A549 (cell line): ENCODE results near the gene HRH3. TPM values are rescaled to one million over a fixed set of nuclear protein-coding genes. Genes with fewer than 3 reads are reported as not detected.

Experiments used
- ATAC-seq, 2 experiments: fragments of 200-7000 bp in 1 of 2; fragments of >200 bp in 1 of 2; cut with Nextera tagmentation in 1 of 2; cut with Tn5 transposase in 1 of 2; 3 replicates each; pipeline versions ENCODE4 v1.8.0 to v1.9.1; 2018 to 2020; ENCODE audit warnings: mild to moderate bottlenecking in 1 of 2, moderate library complexity in 1 of 2
- CTCF ChIA-PET: fragments of 300-600 bp; sonication (Branson Sonifier 250); formaldehyde crosslinking; extraction: SDS; loops from one replicate; lab custom pipeline; 2021; ENCODE audit warnings: antibody characterized with exemption, inconsistent platforms; lab: Yijun Ruan, JAX
- POLR2A ChIA-PET: fragments of 350-600 bp; formaldehyde crosslinking; extraction: SDS; loops from one replicate; lab custom pipeline; 2021; ENCODE audit warnings: antibody characterized with exemption, inconsistent platforms; lab: Yijun Ruan, JAX
- DNase-seq, 2 experiments: peaks; one replicate each; pipeline versions ENCODE4 v3.0.0 to v3.0.0-alpha.2; 2011 to 2016; ENCODE audit warnings: low read depth in 1 of 2, low spot score in 1 of 2
- FAIRE-seq: peaks from 2 replicates; lab custom pipeline; 2011; peaks lifted over from hg19 to GRCh38; lab: Jason Lieb, UNC
- H3K27ac ChIP-seq, 2 experiments: fragments of >200 bp; sonication (Bioruptor Twin); formaldehyde crosslinking; 3 replicates each; pipeline ENCODE4 v1.5.1; 2016 to 2017
- H3K4me1 ChIP-seq: fragments of >200 bp; sonication (Bioruptor Twin); formaldehyde crosslinking; 3 replicates; pipeline ENCODE4 v1.6.1; 2016
- H3K4me2 ChIP-seq: fragments of >200 bp; sonication (Bioruptor Twin); formaldehyde crosslinking; 3 replicates; pipeline ENCODE4 v1.6.1; 2016
- H3K4me3 ChIP-seq: fragments of >200 bp; sonication (Bioruptor Twin); formaldehyde crosslinking; 3 replicates; pipeline ENCODE4 v1.5.1; 2016
- H3K9me3 ChIP-seq: fragments of >200 bp; sonication (Bioruptor Twin); formaldehyde crosslinking; 3 replicates; pipeline ENCODE4 v1.6.1; 2016
- BHLHE40 ChIP-seq: IDR thresholded peaks from 2 replicates; pipeline ENCODE4 v1.6.1; 2012; ENCODE audit warnings: low read depth, low read length, inconsistent platforms
- CBX2 ChIP-seq: fragments of 200-600 bp; sonication (generic); IDR thresholded peaks from 2 replicates; pipeline ENCODE4 v1.6.1; 2016; ENCODE audit warnings: low read depth, mild to moderate bottlenecking, borderline replicate concordance
- CBX8 ChIP-seq: fragments of 200-600 bp; sonication (generic); IDR thresholded peaks from 2 replicates; pipeline ENCODE4 v1.6.1; 2016
- EHF ChIP-seq: fragments of 250-450 bp; sonication (Bioruptor Pico); IDR thresholded peaks from 2 replicates; pipeline ENCODE4 v1.5.0; 2020; ENCODE audit warnings: mild to moderate bottlenecking
- EHMT2 ChIP-seq: fragments of 200-600 bp; sonication (generic); IDR thresholded peaks from 2 replicates; pipeline ENCODE4 v1.6.1; 2016; ENCODE audit warnings: antibody characterized with exemption, low read depth, mild to moderate bottlenecking, moderate library complexity
- FOSB ChIP-seq: fragments of 250-450 bp; sonication (Bioruptor Pico); IDR thresholded peaks from 2 replicates; pipeline ENCODE4 v1.5.0; 2020; ENCODE audit warnings: mild to moderate bottlenecking, moderate library complexity
- GATA3 ChIP-seq: IDR thresholded peaks from 2 replicates; pipeline ENCODE4 v1.6.1; 2012; ENCODE audit warnings: borderline replicate concordance
- HDAC2 ChIP-seq: fragments of 200-600 bp; sonication (generic); IDR thresholded peaks from 2 replicates; pipeline ENCODE4 v1.6.1; 2016
- HEYL ChIP-seq: fragments of 250-450 bp; sonication (Bioruptor Pico); IDR thresholded peaks from 2 replicates; pipeline ENCODE4 v1.8.0; 2021; ENCODE audit warnings: mild to moderate bottlenecking, moderate library complexity
- HOXA7 ChIP-seq: fragments of 250-450 bp; sonication (Bioruptor Pico); IDR thresholded peaks from 2 replicates; pipeline ENCODE4 v1.5.0; 2020; ENCODE audit warnings: mild to moderate bottlenecking, moderate library complexity
- KDM1A ChIP-seq: fragments of 200-600 bp; sonication (generic); IDR thresholded peaks from 2 replicates; pipeline ENCODE4 v1.6.1; 2016; ENCODE audit warnings: low read depth, mild to moderate bottlenecking
- KDM5A ChIP-seq: fragments of 200-600 bp; sonication (generic); IDR thresholded peaks from 2 replicates; pipeline ENCODE4 v1.6.1; 2016; ENCODE audit warnings: antibody characterized with exemption, mild to moderate bottlenecking
- POLR2A ChIP-seq: IDR thresholded peaks from 2 replicates; pipeline ENCODE4 v1.6.1; 2012; ENCODE audit warnings: mild to moderate bottlenecking, low read length
- POLR2AphosphoS2 ChIP-seq: conservative IDR thresholded peaks from 2 replicates; pipeline ENCODE4 v1.6.1; 2012; ENCODE audit warnings: low read length, improper control_type of control experiment, inconsistent platforms
- RAD21 ChIP-seq, 2 experiments: fragments of >200 bp in 1 of 2; sonication (Bioruptor Twin) in 1 of 2; formaldehyde crosslinking in 1 of 2; IDR thresholded peaks in 1 of 2; conservative IDR thresholded peaks in 1 of 2; 2 replicates in 1 of 2; 3 replicates in 1 of 2; pipeline ENCODE4 v1.6.1; 2012 to 2018; ENCODE audit warnings: inconsistent platforms in 1 of 2
- RFX5 ChIP-seq: fragments of 450-650 bp; IDR thresholded peaks from 2 replicates; pipeline ENCODE4 v1.7.1; 2014; ENCODE audit warnings: antibody characterized with exemption, mild to moderate bottlenecking, moderate library complexity
- SREBF2 ChIP-seq: fragments of 450-650 bp; IDR thresholded peaks from 2 replicates; pipeline ENCODE4 v1.6.1; 2014; ENCODE audit warnings: mild to moderate bottlenecking, moderate library complexity
- TFCP2L1 ChIP-seq: fragments of 250-450 bp; sonication (Bioruptor Pico); IDR thresholded peaks from 2 replicates; pipeline ENCODE4 v1.5.0; 2021; ENCODE audit warnings: mild to moderate bottlenecking
- ZFP36 ChIP-seq: fragments of 450-650 bp; IDR thresholded peaks from 2 replicates; pipeline ENCODE4 v1.6.1; 2014; ENCODE audit warnings: borderline replicate concordance; ENCODE audit not compliant: partially characterized antibody
- WGBS: methylation state at CpG from one replicate; pipeline ENCODE4 v1.1.6; 2017; ENCODE audit errors: missing lambda C conversion rate; 5-methylcytosine and 5-hydroxymethylcytosine counted together
- polyA plus RNA-seq, 4 experiments: library from polyadenylated mRNA; depleted of rRNA in 3 of 4; stranded (reverse); fragments of >200 nt; fragmentation: RNase III in 1 of 4; extraction: RNeasy Plus Mini Kit Qiagen cat#74134 plus additional on column Dnase treatment in 1 of 4; gene quantifications; 2 replicates in 3 of 4; 3 replicates in 1 of 4; pipeline ENCODE4 v1.2.3, GENCODE V29; 2011 to 2017
- TF ChIP-seq, protein P1 (sequence below): fragments of 450-650 bp; IDR thresholded peaks from 2 replicates; pipeline ENCODE4 v1.6.1; 2014; ENCODE audit warnings: antibody characterized with exemption
- TF ChIP-seq, protein P2 (sequence below): IDR thresholded peaks from 2 replicates; pipeline ENCODE4 v1.6.1; 2012
- TF ChIP-seq, protein P3 (sequence below): fragments of >200 bp; sonication (Bioruptor Twin); formaldehyde crosslinking; IDR thresholded peaks from 3 replicates; pipeline ENCODE4 v1.5.1; 2016
- TF ChIP-seq, protein P4 (sequence below): fragments of 150-350 bp; IDR thresholded peaks from 2 replicates; pipeline ENCODE4 v1.6.1; 2014; ENCODE audit warnings: low read depth, mild to moderate bottlenecking, low read length
- TF ChIP-seq, protein P5 (sequence below): IDR thresholded peaks from 2 replicates; pipeline ENCODE4 v1.6.1; 2012
- TF ChIP-seq, protein P6 (sequence below): fragments of 250-450 bp; sonication (Bioruptor Pico); IDR thresholded peaks from 2 replicates; pipeline ENCODE4 v1.5.0; 2021; ENCODE audit warnings: mild to moderate bottlenecking, moderate library complexity, borderline replicate concordance

Gene HRH3
- polyA plus RNA-seq, 2 of the 4 experiments (the other 2 are of a cell fraction), result not detected

DNA sequence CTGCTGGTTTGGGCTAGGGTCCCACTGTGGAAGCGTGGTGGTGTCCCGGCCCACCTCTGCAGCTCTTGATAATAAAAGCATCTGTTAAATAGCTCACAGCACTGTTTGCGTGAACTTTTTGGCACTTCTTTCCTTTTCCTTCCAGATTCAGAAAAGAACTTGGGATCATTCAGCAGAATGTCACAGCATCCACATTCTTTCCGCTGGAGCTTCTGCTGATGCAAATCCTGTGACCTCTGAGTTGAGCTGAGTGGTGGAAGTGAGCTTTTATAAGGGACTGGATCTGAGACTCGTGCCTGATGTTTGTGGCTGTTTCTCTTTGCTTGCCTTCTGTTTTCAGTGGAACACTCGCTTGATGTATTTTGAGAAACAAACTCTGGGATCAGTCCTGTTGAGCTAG lies 22.1 kb upstream of the HRH3 start (continued):
- TF ChIP-seq, protein P1, sequence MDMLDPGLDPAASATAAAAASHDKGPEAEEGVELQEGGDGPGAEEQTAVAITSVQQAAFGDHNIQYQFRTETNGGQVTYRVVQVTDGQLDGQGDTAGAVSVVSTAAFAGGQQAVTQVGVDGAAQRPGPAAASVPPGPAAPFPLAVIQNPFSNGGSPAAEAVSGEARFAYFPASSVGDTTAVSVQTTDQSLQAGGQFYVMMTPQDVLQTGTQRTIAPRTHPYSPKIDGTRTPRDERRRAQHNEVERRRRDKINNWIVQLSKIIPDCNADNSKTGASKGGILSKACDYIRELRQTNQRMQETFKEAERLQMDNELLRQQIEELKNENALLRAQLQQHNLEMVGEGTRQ, result no peak

DNA sequence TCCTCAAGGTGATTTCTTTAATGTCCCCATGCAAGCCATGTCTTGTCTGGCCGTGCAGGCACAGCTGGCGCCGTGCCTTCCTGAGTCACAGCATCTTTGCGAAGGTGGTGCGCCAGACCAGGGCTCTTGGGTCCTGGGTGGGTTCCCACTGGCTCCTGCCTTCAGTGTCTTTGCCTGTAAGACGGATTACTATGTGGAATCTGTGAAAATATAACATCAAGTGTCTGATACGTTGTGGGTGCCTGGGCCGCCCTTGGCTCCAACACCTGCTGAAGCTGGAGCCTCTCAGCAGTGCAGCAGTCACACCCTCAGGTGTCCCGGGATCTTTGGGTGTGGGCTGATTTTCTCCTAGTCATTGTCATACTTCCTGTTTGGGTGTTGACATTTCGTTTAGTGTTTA lies 21.4 kb upstream of the HRH3 start:
- H3K4me3 ChIP-seq, result no peak overlapping the region
- no peak overlapping the region for H3K4me2 ChIP-seq
- TF ChIP-seq, protein P2, sequence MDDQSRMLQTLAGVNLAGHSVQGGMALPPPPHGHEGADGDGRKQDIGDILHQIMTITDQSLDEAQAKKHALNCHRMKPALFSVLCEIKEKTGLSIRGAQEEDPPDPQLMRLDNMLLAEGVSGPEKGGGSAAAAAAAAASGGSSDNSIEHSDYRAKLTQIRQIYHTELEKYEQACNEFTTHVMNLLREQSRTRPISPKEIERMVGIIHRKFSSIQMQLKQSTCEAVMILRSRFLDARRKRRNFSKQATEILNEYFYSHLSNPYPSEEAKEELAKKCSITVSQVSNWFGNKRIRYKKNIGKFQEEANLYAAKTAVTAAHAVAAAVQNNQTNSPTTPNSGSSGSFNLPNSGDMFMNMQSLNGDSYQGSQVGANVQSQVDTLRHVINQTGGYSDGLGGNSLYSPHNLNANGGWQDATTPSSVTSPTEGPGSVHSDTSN, result no peak
- TF ChIP-seq, protein P3, sequence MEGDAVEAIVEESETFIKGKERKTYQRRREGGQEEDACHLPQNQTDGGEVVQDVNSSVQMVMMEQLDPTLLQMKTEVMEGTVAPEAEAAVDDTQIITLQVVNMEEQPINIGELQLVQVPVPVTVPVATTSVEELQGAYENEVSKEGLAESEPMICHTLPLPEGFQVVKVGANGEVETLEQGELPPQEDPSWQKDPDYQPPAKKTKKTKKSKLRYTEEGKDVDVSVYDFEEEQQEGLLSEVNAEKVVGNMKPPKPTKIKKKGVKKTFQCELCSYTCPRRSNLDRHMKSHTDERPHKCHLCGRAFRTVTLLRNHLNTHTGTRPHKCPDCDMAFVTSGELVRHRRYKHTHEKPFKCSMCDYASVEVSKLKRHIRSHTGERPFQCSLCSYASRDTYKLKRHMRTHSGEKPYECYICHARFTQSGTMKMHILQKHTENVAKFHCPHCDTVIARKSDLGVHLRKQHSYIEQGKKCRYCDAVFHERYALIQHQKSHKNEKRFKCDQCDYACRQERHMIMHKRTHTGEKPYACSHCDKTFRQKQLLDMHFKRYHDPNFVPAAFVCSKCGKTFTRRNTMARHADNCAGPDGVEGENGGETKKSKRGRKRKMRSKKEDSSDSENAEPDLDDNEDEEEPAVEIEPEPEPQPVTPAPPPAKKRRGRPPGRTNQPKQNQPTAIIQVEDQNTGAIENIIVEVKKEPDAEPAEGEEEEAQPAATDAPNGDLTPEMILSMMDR, result no peak
- no peak for TF ChIP-seq SREBF2
- no peak for TF ChIP-seq HOXA7 (CRISPR knock-in tag)
- TF ChIP-seq RAD21 (conservative IDR thresholded peaks at IDR 0.05 in 1 of 2, IDR thresholded peaks at IDR 0.05 in 1 of 2), result no peak
- TF ChIP-seq HEYL, result no peak
- TF ChIP-seq TFCP2L1, result no peak
- no peak for TF ChIP-seq GATA3
- TF ChIP-seq CBX8, result no peak
- no peak for TF ChIP-seq CBX2
- TF ChIP-seq EHF (CRISPR knock-in tag), result no peak
- TF ChIP-seq POLR2AphosphoS2, result no peak
- TF ChIP-seq, protein P4, sequence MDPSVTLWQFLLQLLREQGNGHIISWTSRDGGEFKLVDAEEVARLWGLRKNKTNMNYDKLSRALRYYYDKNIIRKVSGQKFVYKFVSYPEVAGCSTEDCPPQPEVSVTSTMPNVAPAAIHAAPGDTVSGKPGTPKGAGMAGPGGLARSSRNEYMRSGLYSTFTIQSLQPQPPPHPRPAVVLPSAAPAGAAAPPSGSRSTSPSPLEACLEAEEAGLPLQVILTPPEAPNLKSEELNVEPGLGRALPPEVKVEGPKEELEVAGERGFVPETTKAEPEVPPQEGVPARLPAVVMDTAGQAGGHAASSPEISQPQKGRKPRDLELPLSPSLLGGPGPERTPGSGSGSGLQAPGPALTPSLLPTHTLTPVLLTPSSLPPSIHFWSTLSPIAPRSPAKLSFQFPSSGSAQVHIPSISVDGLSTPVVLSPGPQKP, result no peak
- no peak for TF ChIP-seq BHLHE40
- no peak for TF ChIP-seq HDAC2
- TF ChIP-seq EHMT2, result no peak
- TF ChIP-seq RFX5, result no peak
- no peak for TF ChIP-seq POLR2A
- no peak for TF ChIP-seq FOSB
- ChIA-PET CTCF (no interaction called here), POLR2A (no interaction called here)
- no peak for ATAC-seq
- no peak for FAIRE-seq
- no peak overlapping the region for H3K27ac ChIP-seq
- DNase-seq, result no peak
- H3K9me3 ChIP-seq, result no peaks in the 10 kb centered on the region
- WGBS, result 77% methylated on average over 10 of the region's 10 CpGs
- peaks cover 8% of the 10 kb centered on the region; the same call in 1 of the 3 replicates for H3K4me1 ChIP-seq

DNA sequence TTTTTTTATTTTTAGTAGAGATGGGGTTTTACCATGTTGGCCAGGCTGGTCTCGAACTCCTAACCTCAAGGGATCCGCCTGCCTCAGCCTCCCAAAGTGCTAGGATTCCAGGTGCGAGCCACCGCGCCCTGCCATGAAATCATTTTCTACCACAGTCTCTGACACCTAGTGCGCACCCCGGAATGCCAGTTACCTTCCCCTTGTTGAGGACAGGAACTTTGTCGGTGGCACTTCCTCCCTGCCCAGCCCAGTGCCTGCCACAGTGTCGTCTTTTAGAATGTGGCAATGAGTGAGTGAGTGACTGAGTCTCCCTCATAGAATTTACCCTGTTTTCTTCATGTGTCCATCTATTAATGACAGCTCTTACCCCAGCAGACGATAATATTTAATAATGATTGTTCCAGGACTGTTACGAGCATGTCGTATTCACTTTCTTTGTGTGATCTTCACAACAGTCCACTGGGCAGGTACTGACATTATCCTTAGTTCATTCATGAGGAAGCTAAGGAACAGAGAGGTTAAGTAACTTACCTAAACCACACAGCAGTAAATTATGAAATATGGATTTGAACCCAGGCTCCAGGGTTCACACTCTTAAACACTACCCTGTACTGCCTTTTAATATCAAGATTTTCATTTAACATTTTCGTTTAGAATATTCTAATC lies 20.1 kb upstream of the HRH3 start:
- ATAC-seq, result no peak
- ChIA-PET CTCF (interaction anchor here (1.0 to 1.6 kb wide), 2 partner anchors 20 to 170 kb away, joined by 3 to 4 read pairs; no protein-coding TSS in a partner anchor), POLR2A (no interaction called here)
- Histone ChIP-seq H3K4me2 (no peak overlapping the region), H3K4me1 (peaks cover 8% of the 10 kb centered on the region; the same call in 1 of the 3 replicates), H3K4me3 (no peak overlapping the region), H3K27ac (no peak overlapping the region), H3K9me3 (no peaks in the 10 kb centered on the region)
- TF ChIP-seq BHLHE40 (no peak), ZFP36 (peak; percentile 58), KDM1A (peak; percentile 47; the same call in 1 of the 2 replicates), POLR2A (no peak), KDM5A (no peak)
- TF ChIP-seq, protein P5, sequence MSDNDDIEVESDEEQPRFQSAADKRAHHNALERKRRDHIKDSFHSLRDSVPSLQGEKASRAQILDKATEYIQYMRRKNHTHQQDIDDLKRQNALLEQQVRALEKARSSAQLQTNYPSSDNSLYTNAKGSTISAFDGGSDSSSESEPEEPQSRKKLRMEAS, result no peak
- TF ChIP-seq, protein P6, sequence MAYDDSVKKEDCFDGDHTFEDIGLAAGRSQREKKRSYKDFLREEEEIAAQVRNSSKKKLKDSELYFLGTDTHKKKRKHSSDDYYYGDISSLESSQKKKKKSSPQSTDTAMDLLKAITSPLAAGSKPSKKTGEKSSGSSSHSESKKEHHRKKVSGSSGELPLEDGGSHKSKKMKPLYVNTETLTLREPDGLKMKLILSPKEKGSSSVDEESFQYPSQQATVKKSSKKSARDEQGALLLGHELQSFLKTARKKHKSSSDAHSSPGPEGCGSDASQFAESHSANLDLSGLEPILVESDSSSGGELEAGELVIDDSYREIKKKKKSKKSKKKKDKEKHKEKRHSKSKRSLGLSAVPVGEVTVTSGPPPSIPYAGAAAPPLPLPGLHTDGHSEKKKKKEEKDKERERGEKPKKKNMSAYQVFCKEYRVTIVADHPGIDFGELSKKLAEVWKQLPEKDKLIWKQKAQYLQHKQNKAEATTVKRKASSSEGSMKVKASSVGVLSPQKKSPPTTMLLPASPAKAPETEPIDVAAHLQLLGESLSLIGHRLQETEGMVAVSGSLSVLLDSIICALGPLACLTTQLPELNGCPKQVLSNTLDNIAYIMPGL (CRISPR knock-in tag), result no peak
- DNase-seq, result no peak
- FAIRE-seq, result no peak
- 87% methylated on average over 13 of the region's 13 CpGs for whole genome bisulfite sequencing
